Hematopoietic multipotent progenitor cell (in vitro differentiated cells): ENCODE measurements around the gene EYA2. TPM values are rescaled to one million over a fixed set of nuclear protein-coding genes. Genes with fewer than 3 reads are reported as not detected.

Experiments
- DNase-seq, 3 donors: peaks; one replicate each; pipeline ENCODE4 v3.0.0-alpha.2; 2011 to 2015; ENCODE audit warnings: low read depth in 2 of 3, low spot score in 2 of 3
- small RNA-seq: library from RNA; depleted of rRNA; stranded (forward); fragments of <200 nt; gene quantifications from one replicate; pipeline ENCODE3, GENCODE V24; 2012
- total RNA-seq: library from RNA; depleted of rRNA; stranded (reverse); fragments of >200 nt; gene quantifications from one replicate; pipeline ENCODE4 v1.2.3, GENCODE V29; 2012

Gene EYA2
- total RNA-seq, 1 donor = not detected

DNA sequence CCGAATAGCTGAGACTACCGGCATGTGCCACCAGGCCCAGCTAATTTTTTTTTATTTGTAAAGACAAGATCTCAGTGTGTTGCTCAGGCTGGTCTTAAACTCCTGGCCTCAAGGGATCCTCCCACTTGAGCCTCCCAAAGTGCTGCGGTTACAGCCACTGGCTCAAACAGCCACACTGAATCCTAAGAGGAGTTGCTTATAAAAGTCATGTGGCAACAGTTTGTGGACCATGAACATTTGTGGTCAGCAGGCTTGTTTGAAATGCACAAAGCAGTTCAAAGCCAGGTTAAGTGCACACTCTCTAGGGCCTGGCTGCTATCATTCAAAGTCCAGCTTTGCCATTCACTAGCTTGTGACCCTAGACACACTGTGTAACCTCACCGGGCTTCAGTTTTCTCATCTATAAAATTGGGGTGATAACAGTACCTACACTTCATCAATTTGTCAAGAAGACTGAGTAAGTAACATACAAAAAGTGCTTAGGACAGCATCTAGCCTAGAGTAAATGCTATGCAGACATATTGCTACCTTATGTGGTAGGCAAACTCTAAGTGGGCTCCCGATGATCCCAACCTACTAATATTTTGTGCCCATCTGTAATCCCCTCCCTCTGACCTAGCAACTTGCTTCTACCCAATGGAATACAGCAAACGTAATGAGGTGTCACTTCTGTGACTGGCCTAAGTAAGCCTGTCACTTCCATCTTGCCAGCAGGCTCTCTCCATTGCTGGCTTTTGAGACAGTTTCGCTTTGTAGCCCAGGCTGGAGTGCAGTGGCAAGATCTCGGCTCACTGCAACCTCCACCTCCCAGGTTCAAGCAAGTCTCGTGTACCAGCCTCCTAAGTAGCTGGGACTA lies 338.9 kb downstream of the EYA2 start:
- DNase-seq = no peak

GRCh38 chr20:47235111-47235510 lies 340.5 kb downstream of the EYA2 start:
- no peak for DNase-seq

- no peak for DNase-seq
Observed at GRCh38 chr20:47235853-47236638, 341.4 kb downstream of the EYA2 start.

- DNase-seq = no peak
Observed at GRCh38 chr20:47236639-47236900, 341.9 kb downstream of the EYA2 start.

DNA sequence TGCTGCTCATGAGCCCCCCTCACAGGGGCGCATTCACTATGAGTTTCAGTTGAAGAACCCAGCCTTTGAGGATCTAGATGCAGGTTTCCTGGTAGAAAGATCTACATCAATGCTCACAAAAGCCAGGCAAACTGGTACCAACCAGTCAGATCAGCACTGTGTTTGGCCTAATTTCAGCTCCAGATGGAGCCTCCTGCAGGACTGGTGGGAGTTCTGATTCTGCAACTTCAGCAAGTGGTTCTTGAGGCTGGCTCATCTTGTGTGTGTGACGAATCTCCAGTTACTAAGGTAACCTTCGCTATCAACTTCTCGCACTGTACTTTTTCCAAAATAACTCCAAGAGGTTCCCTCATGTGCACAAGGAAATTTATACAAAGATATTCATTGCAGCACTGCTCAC lies 343.1 kb downstream of the EYA2 start:
- no peak for DNase-seq

Small RNA genes lying within 50 kb of the gene (small RNA-seq; reads per million reads assigned to genes)
- gene MIR3616 = not detected

Other genes with a start within 250 kb of the EYA2 start
- under 0.01 TPM for gene SLC13A3, start 243.4 kb upstream of the EYA2 start, total RNA-seq
- 16.7 TPM for gene TP53RK, start 205.4 kb upstream of the EYA2 start, total RNA-seq
- gene SLC2A10, start 185.2 kb upstream of the EYA2 start, total RNA-seq = 5.1 TPM